ENCODE data around the gene CPZ. TPM values are rescaled to one million over a fixed set of nuclear protein-coding genes. Genes with fewer than 3 reads are reported as not detected.

CPZ gene
- total RNA-seq, 1 experiment from 2014 or later = 37.3 TPM

DNA sequence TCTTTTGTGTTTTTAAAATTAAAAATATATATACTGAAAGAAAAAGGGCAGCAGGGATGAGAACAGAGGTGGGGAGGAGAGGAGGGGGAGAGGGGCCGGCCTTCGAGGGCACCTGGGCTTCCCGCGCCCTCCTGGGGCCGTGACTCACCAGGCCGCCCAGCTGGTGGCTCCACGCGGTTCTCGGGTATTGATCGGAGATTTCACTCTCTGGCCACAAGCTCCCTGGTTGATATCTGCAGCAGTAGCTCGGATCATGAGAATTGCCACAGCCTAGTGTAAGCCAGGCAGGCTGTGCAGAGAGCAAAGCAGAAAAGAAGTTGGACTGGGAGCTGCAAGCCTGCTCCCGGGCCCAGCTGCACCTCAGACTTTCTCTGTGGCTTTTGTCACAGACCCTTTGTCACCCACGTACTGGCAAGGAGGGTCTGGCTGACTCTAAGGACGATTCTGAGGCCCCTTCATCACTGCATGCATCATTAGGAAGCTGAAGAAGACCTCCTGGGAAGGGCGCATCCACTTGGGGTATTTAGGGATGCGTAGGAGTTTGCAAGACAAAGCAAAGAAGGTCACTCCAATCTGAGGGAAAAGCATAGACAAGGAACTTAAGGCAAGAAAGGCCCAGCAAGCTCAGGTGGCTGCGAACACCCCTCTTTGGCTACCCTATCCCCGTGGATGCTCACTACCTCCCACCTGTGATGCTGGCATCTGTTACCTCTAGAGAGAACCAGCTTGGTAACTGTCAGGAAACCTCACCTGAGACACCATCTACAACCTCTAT, 71.7 kb downstream of the CPZ start:
- no peaks in the 10 kb centered on the region for H3K36me3 Mint-ChIP-seq (ENCODE audit: insufficient read depth in 1 of 3, low read depth in 3 of 3)
- H3K9me3 ChIP-seq (ENCODE audit: control insufficient read depth, low read depth, low read length) = no peaks in the 10 kb centered on the region
- H3K27me3 Mint-ChIP-seq (ENCODE audit: low read depth) = peaks cover 69% of the 10 kb centered on the region

More for the DNA sequence above, 71.7 kb downstream of the CPZ start:
- no peaks in the 10 kb centered on the region for H3K23me2 ChIP-seq (ENCODE audit: insufficient read length, low read depth, low read length, poor library complexity, severe bottlenecking)
- Mint-ChIP-seq H3K27ac (no peak overlapping the region), H3K4me1 (peaks cover 10 to 16% of the 10 kb centered on the region in 2 experiments), H3K4me3 (0 out of 5 replicates have a peak overlapping the region, but pooled peaks of 1 of the 2 experiments have one; percentile 9), H3K9me3 (peaks cover 2 to 6% of the 10 kb centered on the region in 2 experiments; a peak in 3 of 5 replicates)
- no peak overlapping the region for H3K9ac ChIP-seq (ENCODE audit: extremely low read depth, insufficient read length, low read length)
- H3K14ac ChIP-seq (ENCODE audit: insufficient read depth, low read length) = no peak overlapping the region; the same call in 1 of the 2 replicates
- peaks cover 7% of the 10 kb centered on the region; the same call in 1 of the 2 replicates for H3K4me1 ChIP-seq (ENCODE audit: insufficient read depth, low read length)
- no peak for DNase-seq
- no peak overlapping the region for H2BK12ac ChIP-seq (ENCODE audit: insufficient read length, low read depth, low read length)
- no peak overlapping the region for H4K8ac ChIP-seq (replicated peaks; ENCODE audit: insufficient read length, low read depth, low read length)
- no peaks in the 10 kb centered on the region for H3K79me2 ChIP-seq (ENCODE audit: insufficient read depth, low read length)
- no peak overlapping the region for H2AK5ac ChIP-seq (ENCODE audit: insufficient read length, low read length)
- H3K56ac ChIP-seq (ENCODE audit: insufficient read length, low read depth, low read length) = no peak overlapping the region
- H3K79me1 ChIP-seq (ENCODE audit: insufficient read depth, low read depth, low read length, poor library complexity, severe bottlenecking) = no peaks in the 10 kb centered on the region
- H2BK120ac ChIP-seq (ENCODE audit: low read depth, low read length, poor library complexity, severe bottlenecking) = no peak overlapping the region
- H3K4me2 ChIP-seq (ENCODE audit: insufficient read depth, insufficient read length, low read length) = no peak overlapping the region
- no peaks in the 10 kb centered on the region for H4K20me1 ChIP-seq (ENCODE audit: control insufficient read depth, insufficient read depth, insufficient read length)
- no peak overlapping the region for H2AFZ ChIP-seq (ENCODE audit: low read length)
- no peak overlapping the region for H3K23ac ChIP-seq (ENCODE audit: insufficient read length, low read depth, low read length)
- no peak overlapping the region for H3K4ac ChIP-seq (ENCODE audit: low read depth, low read length)
- H3K27ac ChIP-seq (ENCODE audit: insufficient read length, low read depth, low read length) = no peak overlapping the region
- no peak overlapping the region for H3T11ph ChIP-seq (ENCODE audit: low read length)
- no peak overlapping the region for H4K91ac ChIP-seq (ENCODE audit: insufficient read length, low read depth, low read length)
- no peak overlapping the region for H2BK5ac ChIP-seq (ENCODE audit: insufficient read length, low read length)
- H3K18ac ChIP-seq (ENCODE audit: insufficient read length, low read depth, low read length) = no peak overlapping the region
- TF ChIP-seq, protein P1, sequence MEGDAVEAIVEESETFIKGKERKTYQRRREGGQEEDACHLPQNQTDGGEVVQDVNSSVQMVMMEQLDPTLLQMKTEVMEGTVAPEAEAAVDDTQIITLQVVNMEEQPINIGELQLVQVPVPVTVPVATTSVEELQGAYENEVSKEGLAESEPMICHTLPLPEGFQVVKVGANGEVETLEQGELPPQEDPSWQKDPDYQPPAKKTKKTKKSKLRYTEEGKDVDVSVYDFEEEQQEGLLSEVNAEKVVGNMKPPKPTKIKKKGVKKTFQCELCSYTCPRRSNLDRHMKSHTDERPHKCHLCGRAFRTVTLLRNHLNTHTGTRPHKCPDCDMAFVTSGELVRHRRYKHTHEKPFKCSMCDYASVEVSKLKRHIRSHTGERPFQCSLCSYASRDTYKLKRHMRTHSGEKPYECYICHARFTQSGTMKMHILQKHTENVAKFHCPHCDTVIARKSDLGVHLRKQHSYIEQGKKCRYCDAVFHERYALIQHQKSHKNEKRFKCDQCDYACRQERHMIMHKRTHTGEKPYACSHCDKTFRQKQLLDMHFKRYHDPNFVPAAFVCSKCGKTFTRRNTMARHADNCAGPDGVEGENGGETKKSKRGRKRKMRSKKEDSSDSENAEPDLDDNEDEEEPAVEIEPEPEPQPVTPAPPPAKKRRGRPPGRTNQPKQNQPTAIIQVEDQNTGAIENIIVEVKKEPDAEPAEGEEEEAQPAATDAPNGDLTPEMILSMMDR (conservative IDR thresholded peaks at IDR 0.05) = no peak
- H4K5ac ChIP-seq (ENCODE audit: insufficient read length, low read depth, low read length) = no peak overlapping the region
- no peaks in the 10 kb centered on the region; the same call in 1 of the 2 replicates for H3K27me3 ChIP-seq (ENCODE audit: insufficient read depth, low read length)
- H2BK20ac ChIP-seq (ENCODE audit: low read depth, low read length, poor library complexity, severe bottlenecking) = no peak overlapping the region
- WGBS (ENCODE audit: extremely low coverage, insufficient read length, low lambda C conversion rate) = no CpG with 5 or more reads among the region's 18 CpGs
- H2BK15ac ChIP-seq (ENCODE audit: low read depth, low read length) = no peak overlapping the region
